ENCODE data around the gene CAND1.
"Not testable (repeated sequence)": the region's sequence is repeated elsewhere in the genome, so short reads cannot be mapped to it uniquely, and the experiment has no call there.

Gene CAND1

DNA sequence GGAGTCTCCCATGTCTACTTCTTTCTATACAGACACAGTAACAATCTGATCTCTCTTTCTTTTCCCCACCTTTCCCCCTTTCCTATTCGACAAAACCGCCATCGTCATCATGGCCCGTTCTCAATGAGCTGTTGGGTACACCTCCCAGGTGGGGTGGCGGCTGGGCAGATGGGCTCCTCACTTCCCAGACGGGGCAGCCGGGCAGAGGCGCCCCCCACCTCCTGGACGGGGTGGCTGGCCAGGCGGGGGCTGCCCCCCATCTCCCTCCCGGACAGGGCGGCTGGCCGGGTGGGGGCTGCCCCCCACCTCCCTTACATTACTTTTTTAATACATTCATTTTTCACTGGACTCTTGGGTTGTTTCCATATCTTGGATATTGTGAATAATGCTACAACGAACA, 71.9 kb downstream of the CAND1 start:
- not testable (repeated sequence) for DNase-seq (ENCODE audit: low read depth in 2 of 2)

DNA sequence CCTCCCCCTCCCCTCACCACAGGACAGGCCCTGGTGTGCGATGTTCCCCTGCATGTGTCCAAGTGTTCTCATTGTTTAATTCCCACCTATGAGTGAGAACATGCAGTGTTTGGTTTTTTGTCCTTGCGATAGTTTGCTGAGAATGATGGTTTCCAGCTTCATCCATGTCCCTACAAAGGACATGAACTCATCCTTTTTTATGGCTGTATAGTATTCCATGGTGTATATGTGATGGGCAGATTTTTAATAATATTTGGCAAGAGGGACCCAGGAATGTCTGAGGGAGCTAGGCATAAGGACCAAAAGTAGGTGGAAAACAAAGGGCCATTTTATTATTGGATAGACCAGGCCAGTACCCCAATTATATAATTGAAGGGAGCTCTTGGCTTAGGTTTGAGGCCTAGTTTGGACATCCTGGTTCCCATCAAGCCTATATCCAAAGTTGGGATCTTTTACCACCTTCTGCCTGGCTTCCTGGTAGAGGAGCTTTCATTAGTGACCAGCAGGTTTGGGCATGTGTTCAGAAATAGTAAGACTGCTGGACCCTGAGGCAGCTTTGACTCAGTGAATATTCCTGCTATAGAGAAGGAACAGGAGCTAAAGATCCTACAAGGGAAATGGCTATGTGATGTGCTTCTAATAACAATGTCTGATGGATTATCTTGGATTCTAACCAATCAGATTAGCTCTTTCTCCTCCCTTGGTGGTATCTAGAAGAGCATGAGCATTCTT, 76.0 kb downstream of the CAND1 start:
- no peak for DNase-seq (ENCODE audit: low read depth in 2 of 2)

GRCh38 chr12:67348683-67349082, 79.5 kb downstream of the CAND1 start:
- DNase-seq (ENCODE audit: low read depth in 2 of 2): no peak

- DNase-seq (ENCODE audit: low read depth in 2 of 2): no peak
These were observed 83.5 kb downstream of the CAND1 start for GRCh38 chr12:67352682-67353081.

GRCh38 chr12:67354322-67354721, 85.2 kb downstream of the CAND1 start:
- no peak for DNase-seq (ENCODE audit: low read depth in 2 of 2)

- no peak for DNase-seq (ENCODE audit: low read depth in 2 of 2)
These were observed 85.8 kb downstream of the CAND1 start for GRCh38 chr12:67354966-67355365.

- no peak for DNase-seq (ENCODE audit: low read depth in 2 of 2)
These were observed 86.5 kb downstream of the CAND1 start for GRCh38 chr12:67355428-67356379.

DNA sequence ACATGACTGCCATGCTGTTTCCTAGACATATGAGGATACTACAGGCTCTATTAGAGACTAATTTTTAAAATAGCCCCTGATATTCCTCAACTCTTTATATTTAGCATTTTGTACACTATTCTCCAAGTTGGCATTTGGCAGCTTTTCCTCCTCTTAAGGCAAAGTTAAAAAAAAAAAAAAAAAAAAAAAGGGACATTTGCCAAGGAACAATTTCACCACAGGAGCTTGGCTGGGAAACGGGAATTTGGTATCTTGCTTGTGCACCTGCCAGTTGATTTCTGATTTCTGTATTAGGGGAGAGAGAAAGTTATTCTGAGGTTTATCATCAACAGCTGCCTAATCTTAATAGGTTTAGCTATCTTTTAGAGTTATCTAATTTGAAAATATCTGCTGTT, 87.2 kb downstream of the CAND1 start:
- no peak for DNase-seq (ENCODE audit: low read depth in 2 of 2)

- no peak for DNase-seq (ENCODE audit: low read depth in 2 of 2)
These were observed 88.4 kb downstream of the CAND1 start for GRCh38 chr12:67357376-67358125.

DNA sequence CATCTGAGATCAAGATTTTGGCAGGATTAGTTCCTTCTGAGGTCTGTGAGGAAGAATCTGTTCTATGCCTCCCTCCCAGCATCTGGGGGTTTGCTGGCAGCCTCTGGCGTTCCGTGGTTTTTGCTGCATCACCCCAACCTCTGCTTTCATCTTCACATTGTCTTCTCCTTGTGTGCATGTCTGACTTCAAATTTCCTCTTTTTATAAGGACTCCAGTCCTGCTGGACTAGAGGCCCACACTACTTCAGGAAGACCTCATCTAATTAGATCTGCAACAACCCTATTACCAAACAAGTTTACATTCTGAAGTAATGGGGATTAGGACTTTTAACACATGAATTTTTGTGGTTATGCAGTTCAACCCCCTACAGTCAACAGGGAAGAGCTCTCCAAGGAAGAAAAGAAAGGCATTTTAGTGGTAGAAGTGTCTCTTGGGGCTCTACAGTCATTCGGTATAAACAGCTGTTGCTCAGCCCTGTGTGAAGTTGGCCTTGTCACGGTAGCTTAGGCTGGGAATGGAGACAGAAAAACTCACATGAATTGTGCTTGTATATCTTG, 89.7 kb downstream of the CAND1 start:
- no peak for DNase-seq (ENCODE audit: low read depth in 2 of 2)

DNA sequence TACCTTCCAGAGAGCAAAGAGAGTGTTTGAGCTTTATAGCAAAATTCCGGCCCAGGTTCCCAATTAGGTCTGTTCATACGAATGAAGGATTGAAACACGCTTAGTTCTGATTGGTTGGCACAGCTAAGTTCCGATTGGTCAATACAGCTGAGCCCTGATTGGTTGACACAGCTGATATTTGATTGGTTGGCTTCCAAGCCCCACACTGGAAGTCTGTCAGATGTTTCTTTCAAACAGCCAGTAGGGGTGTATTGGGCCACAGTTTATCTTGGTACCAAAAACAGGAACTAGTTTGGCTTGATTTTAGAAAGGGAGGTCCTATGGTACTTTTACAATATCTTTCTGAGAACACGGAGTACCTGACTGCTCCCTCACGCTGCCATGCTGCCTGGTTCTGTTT, 93.4 kb downstream of the CAND1 start:
- no peak for DNase-seq (ENCODE audit: low read depth in 2 of 2)

GRCh38 chr12:67364228-67364627, 95.1 kb downstream of the CAND1 start:
- no peak for DNase-seq (ENCODE audit: low read depth in 2 of 2)

DNA sequence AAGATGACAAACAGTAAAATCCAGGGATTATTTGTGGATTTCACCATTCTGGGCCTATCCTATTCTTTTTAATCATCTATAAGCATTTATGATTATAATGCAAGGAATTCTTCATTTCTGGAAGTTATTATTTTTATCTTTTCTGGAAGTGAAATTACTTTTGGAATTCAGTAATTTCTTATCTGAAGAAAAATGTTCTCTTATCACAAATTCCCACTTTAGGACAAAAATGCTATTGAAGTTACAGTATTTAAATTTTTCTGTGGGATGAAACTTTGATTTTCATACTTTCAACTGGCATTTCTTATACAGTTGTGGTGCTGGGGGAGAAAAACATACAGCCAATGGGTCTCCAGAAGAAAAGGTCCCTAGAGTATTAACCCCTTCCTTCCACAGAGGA, 96.0 kb downstream of the CAND1 start:
- DNase-seq (ENCODE audit: low read depth in 2 of 2): no peak

DNA sequence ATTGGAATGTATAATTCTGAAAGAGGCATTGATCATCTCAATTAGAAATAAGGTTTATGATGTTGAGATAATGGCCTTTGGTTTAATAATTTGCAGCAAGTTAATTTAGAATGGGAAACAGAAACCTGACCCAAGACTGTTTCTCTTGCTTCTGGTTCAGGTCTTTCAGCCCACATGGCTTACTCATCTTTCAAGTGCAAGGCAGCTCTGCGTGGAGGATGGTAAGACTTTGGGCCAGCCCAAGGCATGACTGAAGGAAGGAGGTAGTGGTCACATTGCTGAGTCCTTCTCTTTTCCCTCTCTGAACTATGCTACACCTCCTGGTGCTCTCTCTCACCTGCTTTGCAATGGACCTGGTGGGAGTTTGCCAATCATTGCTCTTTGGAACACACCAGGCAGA, 98.7 kb downstream of the CAND1 start:
- no peak for DNase-seq (ENCODE audit: low read depth in 2 of 2)
